GM19397 (cell line): ENCODE data around the gene PSME4.
"Not testable (repeated sequence)": the region's sequence is repeated elsewhere in the genome, so short reads cannot be mapped to it uniquely, and the experiment has no call there.

Experiments used
- ATAC-seq: cut with Tn5 transposase; IDR thresholded peaks from one replicate; pipeline ENCODE4 v1.9.1; 2021; ENCODE audit warnings: mild to moderate bottlenecking, moderate library complexity; ENCODE audit not compliant: unreplicated experiment

The PSME4 gene

GRCh38 chr2:53851052-53851757, 119.6 kb downstream of the PSME4 start:
- not testable (repeated sequence) for ATAC-seq

- no peak for ATAC-seq
These were observed 122.7 kb downstream of the PSME4 start for GRCh38 chr2:53848062-53848461.

- ATAC-seq = no peak
These were observed 127.2 kb downstream of the PSME4 start for GRCh38 chr2:53843595-53843994.

GRCh38 chr2:53842891-53843290, 127.9 kb downstream of the PSME4 start:
- ATAC-seq = no peak

GRCh38 chr2:53841651-53842050, 129.1 kb downstream of the PSME4 start:
- ATAC-seq = not testable (repeated sequence)

- ATAC-seq = no peak
These were observed 130.2 kb downstream of the PSME4 start for GRCh38 chr2:53840580-53840979.

- not testable (repeated sequence) for ATAC-seq
These were observed 140.9 kb downstream of the PSME4 start for GRCh38 chr2:53829980-53830290.

- no peak for ATAC-seq
These were observed 141.4 kb downstream of the PSME4 start for GRCh38 chr2:53829273-53829979.

GRCh38 chr2:53828331-53828730, 142.5 kb downstream of the PSME4 start:
- no peak for ATAC-seq

GRCh38 chr2:53827398-53828175, 143.2 kb downstream of the PSME4 start:
- ATAC-seq = no peak

GRCh38 chr2:53826587-53827397, 144.0 kb downstream of the PSME4 start:
- no peak for ATAC-seq

GRCh38 chr2:53826030-53826410, 144.8 kb downstream of the PSME4 start:
- no peak for ATAC-seq

- ATAC-seq = not testable (repeated sequence)
These were observed 147.2 kb downstream of the PSME4 start for GRCh38 chr2:53823639-53824038.

- ATAC-seq = no peak
These were observed 149.0 kb downstream of the PSME4 start for GRCh38 chr2:53821810-53822209.

GRCh38 chr2:53820711-53821110, 150.1 kb downstream of the PSME4 start:
- no peak for ATAC-seq

GRCh38 chr2:53820048-53820447, 150.7 kb downstream of the PSME4 start:
- ATAC-seq = no peak

GRCh38 chr2:53819634-53820033, 151.2 kb downstream of the PSME4 start:
- no peak for ATAC-seq

GRCh38 chr2:53818854-53819435, 151.8 kb downstream of the PSME4 start:
- ATAC-seq = no peak
